Endothelial cell of umbilical vein (primary cell): Measurements from ENCODE around the gene UBR4. TPM values are rescaled to one million over a fixed set of nuclear protein-coding genes. Genes with fewer than 3 reads are reported as not detected.

Experiments
- BruUV-seq: library from RNA; stranded (reverse); fragments of 400-500 nt; replicated peaks from 2 replicates; lab custom pipeline; 2021; lab: Mats Ljungman, UMichigan
- CTCF ChIA-PET: fragments of 300-600, 350-600 bp; sonication (Branson Sonifier 250); formaldehyde crosslinking; loops from one replicate; lab custom pipeline; 2021; ENCODE audit warnings: antibody characterized with exemption, inconsistent platforms; lab: Charles Lee
- POLR2A ChIA-PET: fragments of 300-600, 350-600 bp; sonication (Branson Sonifier 250); formaldehyde crosslinking; loops from one replicate; lab custom pipeline; 2021; ENCODE audit warnings: antibody characterized with exemption, inconsistent platforms; lab: Charles Lee
- DNase-seq: peaks from one replicate; pipeline ENCODE4 v3.0.0-alpha.2; 2011; ENCODE audit warnings: low read depth, low spot score
- FAIRE-seq: peaks from 2 replicates; lab custom pipeline; 2011; peaks lifted over from hg19 to GRCh38; lab: Jason Lieb, UNC
- H2AFZ ChIP-seq: 2 replicates; pipeline ENCODE4 v1.6.0; 2012; ENCODE audit warnings: low read depth, low read length, control low read depth, inconsistent platforms
- H3K27ac ChIP-seq: 2 replicates; pipeline ENCODE4 v1.5.1; 2011; ENCODE audit warnings: low read depth, mild to moderate bottlenecking, control low read depth, low read length, moderate library complexity; ENCODE audit not compliant: insufficient read depth
- H3K27me3 ChIP-seq, 2 experiments: 2 replicates each; pipeline versions ENCODE4 v1.6.0 to v1.6.1; 2011; ENCODE audit warnings: low read length in 2 of 2, mixed read lengths in 1 of 2; ENCODE audit not compliant: control insufficient read depth in 2 of 2, insufficient read depth in 2 of 2
- H3K36me3 ChIP-seq, 2 experiments: 2 replicates in 1 of 2; 3 replicates in 1 of 2; pipeline ENCODE4 v1.5.1; 2011; ENCODE audit warnings: low read length in 2 of 2, mild to moderate bottlenecking in 1 of 2, moderate library complexity in 1 of 2; ENCODE audit not compliant: control insufficient read depth in 2 of 2, insufficient read depth in 2 of 2; ENCODE audit errors: extremely low read depth in 1 of 2
- H3K4me1 ChIP-seq: 3 replicates; pipeline ENCODE4 v1.5.1; 2011; ENCODE audit warnings: mild to moderate bottlenecking, low read length; ENCODE audit not compliant: control insufficient read depth, insufficient read depth; ENCODE audit errors: extremely low read depth
- H3K4me2 ChIP-seq: 2 replicates; pipeline ENCODE4 v1.6.1; 2011; ENCODE audit warnings: low read length, control low read depth, mixed read lengths; ENCODE audit not compliant: insufficient read depth
- H3K4me3 ChIP-seq, 3 experiments: fragments of 200-600 bp in 1 of 3; sonication (generic), shearing (Covaris generic) in 1 of 3; replicated peaks in 1 of 3; 2 replicates each; pipeline ENCODE4 v1.5.1; 2011 to 2016; ENCODE audit warnings: control low read depth in 3 of 3, low read length in 3 of 3, mild to moderate bottlenecking in 2 of 3, inconsistent platforms in 1 of 3, low read depth in 1 of 3, moderate library complexity in 1 of 3; ENCODE audit not compliant: insufficient read depth in 1 of 3
- H3K79me2 ChIP-seq: 2 replicates; pipeline ENCODE4 v1.6.0; 2012; ENCODE audit warnings: low read length, inconsistent platforms; ENCODE audit not compliant: control insufficient read depth, insufficient read depth
- H3K9ac ChIP-seq: replicated peaks from 2 replicates; pipeline ENCODE3; 2011; ENCODE audit warnings: low read length, control low read depth; ENCODE audit not compliant: insufficient read depth; ENCODE audit errors: extremely low read depth
- H3K9me1 ChIP-seq: replicated peaks from 3 replicates; pipeline ENCODE4 v1.6.0; 2011; ENCODE audit warnings: mild to moderate bottlenecking, low read length; ENCODE audit not compliant: control insufficient read depth, insufficient read depth; ENCODE audit errors: extremely low read depth
- H3K9me3 ChIP-seq: replicated peaks from 2 replicates; pipeline ENCODE4 v1.5.1; 2012; ENCODE audit warnings: low read length, inconsistent platforms; ENCODE audit not compliant: control insufficient read depth, insufficient read depth
- H4K20me1 ChIP-seq: replicated peaks from 2 replicates; pipeline ENCODE3; 2011; ENCODE audit warnings: mild to moderate bottlenecking, low read length; ENCODE audit not compliant: control insufficient read depth, insufficient read depth; ENCODE audit errors: extremely low read depth
- CTCF ChIP-seq, 2 donors: IDR thresholded peaks; 1 replicate in 1 of 2; 2 replicates in 1 of 2; pipeline ENCODE4 v1.5.1; 2011; ENCODE audit warnings: low read length in 2 of 2, mild to moderate bottlenecking in 2 of 2, moderate library complexity in 2 of 2, control low read depth in 1 of 2, inconsistent platforms in 1 of 2, low read depth in 1 of 2; ENCODE audit not compliant: insufficient read depth in 1 of 2; ENCODE audit errors: extremely low read depth in 1 of 2
- EZH2 ChIP-seq: IDR thresholded peaks from 2 replicates; pipeline ENCODE4 v1.6.1; 2012; ENCODE audit warnings: borderline replicate concordance, low read depth, mild to moderate bottlenecking, moderate library complexity, low read length, inconsistent platforms; ENCODE audit not compliant: severe bottlenecking
- FOS ChIP-seq: IDR thresholded peaks from 2 replicates; pipeline ENCODE4 v1.6.1; 2011; ENCODE audit warnings: mild to moderate bottlenecking, low read length, moderate library complexity, borderline replicate concordance; ENCODE audit not compliant: insufficient read depth
- GATA2 ChIP-seq: IDR thresholded peaks from 2 replicates; pipeline ENCODE4 v1.7.0; 2011; ENCODE audit warnings: low read depth, mild to moderate bottlenecking, moderate library complexity, mixed read lengths, low read length; ENCODE audit not compliant: insufficient read length, insufficient read depth
- JUN ChIP-seq: IDR thresholded peaks from 2 replicates; pipeline ENCODE4 v1.6.1; 2011; ENCODE audit warnings: borderline replicate concordance, low read depth; ENCODE audit not compliant: insufficient read length, insufficient read depth
- MAX ChIP-seq: IDR thresholded peaks from 2 replicates; pipeline ENCODE4 v1.6.1; 2011; ENCODE audit not compliant: insufficient read depth, insufficient read length
- POLR2A ChIP-seq: IDR thresholded peaks from 2 replicates; pipeline ENCODE4 v1.6.1; 2012; ENCODE audit warnings: low read depth, mild to moderate bottlenecking, control low read depth, low read length
- POLR2AphosphoS5 ChIP-seq: IDR thresholded peaks from 2 replicates; pipeline ENCODE4 v1.6.1; 2012; ENCODE audit warnings: low read depth, mild to moderate bottlenecking, control low read depth, low read length, moderate library complexity; ENCODE audit not compliant: insufficient read depth
- dilution Hi-C: fragments of 300-500 bp; cut with MboI; formaldehyde crosslinking; loops from one replicate; pipeline ENCODE4 v1.15.0; 2019; ENCODE audit warnings: low sequenced_read_pairs; ENCODE audit not compliant: extremely low pct_ligation_motif_present
- intact Hi-C: fragments of 100-400 bp; cut with micrococcal nuclease; formaldehyde crosslinking; loops from one replicate; pipeline ENCODE4 v1.10.0; 2022
- polyA plus RNA-seq, 4 experiments: library from polyadenylated mRNA; depleted of rRNA in 3 of 4; stranded (reverse) in 3 of 4; unstranded in 1 of 4; fragments of >200 nt; gene quantifications; 2 replicates each; pipeline versions ENCODE4 v1.2.1 to v1.2.3, GENCODE V29; 2011 to 2012; ENCODE audit warnings: missing spikeins in 1 of 4
- total RNA-seq: library from RNA; stranded (reverse); gene quantifications from 2 replicates; pipeline ENCODE4 v1.2.3, GENCODE V29; 2021

Gene UBR4
- total and polyA plus RNA-seq, 2 donors (not counting 3 experiments of a cell fraction or from before 2014, with no cell fraction given) = 125 to 150 TPM

- H3K4me1 ChIP-seq = no peaks in the 10 kb centered on the region
- no peak overlapping the region for H3K4me2 ChIP-seq
- no peak overlapping the region for H2AFZ ChIP-seq
- DNase-seq (no peak), FAIRE-seq (no peak)
- CTCF ChIA-PET = interaction anchor here (1.0 to 1.2 kb wide), 3 partner anchors 17 to 233 kb away, joined by 3 to 4 read pairs (median 3); no protein-coding TSS in a partner anchor
- no peak overlapping the region for H3K27ac ChIP-seq
- H3K36me3 ChIP-seq = peaks cover 37 to 52% of the 10 kb centered on the region in 2 experiments
- no peak for TF ChIP-seq POLR2A
- no peak for TF ChIP-seq JUN
- POLR2A ChIA-PET = no interaction called here
- intact Hi-C loops = no loop called here
- H3K9me3 ChIP-seq = no peaks in the 10 kb centered on the region
- H3K9me1 ChIP-seq = no peaks in the 10 kb centered on the region
- H4K20me1 ChIP-seq = no peaks in the 10 kb centered on the region
- no peak overlapping the region for H3K4me3 ChIP-seq
- no peak overlapping the region for H3K9ac ChIP-seq
- H3K79me2 ChIP-seq = no peaks in the 10 kb centered on the region
- dilution Hi-C loops = no loop called here
- no peaks in the 10 kb centered on the region for H3K27me3 ChIP-seq
- no TSS peak for BruUV-seq
Observed at GRCh38 chr1:19139711-19140110, 70.4 kb downstream of the UBR4 start.

GRCh38 chr1:19138958-19139581 is 71.0 kb downstream of the UBR4 start:
- dilution Hi-C loops = no loop called here
- no peak for FAIRE-seq

More at GRCh38 chr1:19138958-19139581, 71.0 kb downstream of the UBR4 start:
- H3K27ac ChIP-seq = no peak overlapping the region
- intact Hi-C loops = no loop called here
- no peaks in the 10 kb centered on the region for H3K79me2 ChIP-seq
- TF ChIP-seq JUN (no peak), POLR2AphosphoS5 (no peak), CTCF (IDR thresholded peaks at IDR 0.05; ENCODE audit: extremely low read depth in 1 of 2, insufficient read depth in 1 of 2, low read depth in 1 of 2, low read length in 2 of 2) (no peak), FOS (no peak), EZH2 (no peak), MAX (no peak), GATA2 (no peak)
- H3K4me2 ChIP-seq = no peak overlapping the region
- POLR2A ChIA-PET = no interaction called here
- no peaks in the 10 kb centered on the region for H3K9me1 ChIP-seq
- no peaks in the 10 kb centered on the region for H3K9me3 ChIP-seq
- peaks cover 37 to 51% of the 10 kb centered on the region in 2 experiments for H3K36me3 ChIP-seq
- H2AFZ ChIP-seq = no peak overlapping the region
- no peak for DNase-seq
- H3K4me1 ChIP-seq = no peaks in the 10 kb centered on the region
- BruUV-seq = no TSS peak
- no peaks in the 10 kb centered on the region for H3K27me3 ChIP-seq
- CTCF ChIA-PET = interaction anchor here (1.0 kb wide), 1 partner anchor 14 kb away, joined by 3 read pairs; no protein-coding TSS in a partner anchor
- H3K4me3 ChIP-seq = no peak overlapping the region
- H4K20me1 ChIP-seq = no peaks in the 10 kb centered on the region
- no peak overlapping the region for H3K9ac ChIP-seq
